HG03432 (cell line): ENCODE data around the gene CA12.

Experiments used
- ATAC-seq: cut with Tn5 transposase; IDR thresholded peaks from one replicate; pipeline ENCODE4 v1.9.1; 2021; ENCODE audit warnings: mild to moderate bottlenecking, moderate library complexity; ENCODE audit not compliant: unreplicated experiment

Gene CA12

GRCh38 chr15:63276342-63277037 lies 105.2 kb downstream of the CA12 start:
- ATAC-seq: no peak

GRCh38 chr15:63274427-63274826 lies 107.2 kb downstream of the CA12 start:
- ATAC-seq: no peak
